SK-N-SH (cell line): Measurements from ENCODE around the gene KCNJ12. TPM values are rescaled to one million over a fixed set of nuclear protein-coding genes. Genes with fewer than 3 reads are reported as not detected.

Source experiments
- CTCF ChIA-PET: fragments of 300-600, 350-600 bp; formaldehyde crosslinking; extraction: SDS; loops from one replicate; lab custom pipeline; 2021; lab: Yijun Ruan, JAX
- POLR2A ChIA-PET: fragments of 350-600 bp; sonication (Branson Sonifier 250); formaldehyde crosslinking; extraction: SDS; loops from one replicate; lab custom pipeline; 2020; ENCODE audit warnings: antibody characterized with exemption, inconsistent platforms; lab: Yijun Ruan, JAX
- DNase-seq: peaks from one replicate; pipeline ENCODE4 v3.0.0; 2012
- H2AFZ ChIP-seq: fragments of 200-600 bp; sonication (generic); 2 replicates; pipeline ENCODE4 v1.8.1; 2016; ENCODE audit warnings: antibody characterized with exemption, mild to moderate bottlenecking, low read depth
- H3F3A ChIP-seq: fragments of 200-600 bp; sonication (generic); replicated peaks from 2 replicates; pipeline ENCODE3; 2016; ENCODE audit warnings: antibody characterized with exemption, mild to moderate bottlenecking; ENCODE audit not compliant: insufficient read depth
- H3K27ac ChIP-seq, 2 experiments: fragments of 200-500 bp in 1 of 2; fragments of 200-600 bp in 1 of 2; sonication (Bioruptor generic) in 1 of 2; sonication (generic), shearing (Covaris generic) in 1 of 2; 2 replicates each; pipeline versions ENCODE4 v1.5.1 to v1.6.1; 2014 to 2016; ENCODE audit warnings: low read depth in 2 of 2, inconsistent platforms in 1 of 2, low read length in 1 of 2, mild to moderate bottlenecking in 1 of 2, mixed read lengths in 1 of 2
- H3K27me3 ChIP-seq: fragments of 200-600 bp; sonication (generic), shearing (Covaris generic); 2 replicates; pipeline ENCODE4 v1.6.1; 2016; ENCODE audit warnings: mixed run types; ENCODE audit not compliant: insufficient read depth
- H3K36me3 ChIP-seq, 2 experiments: fragments of 200-500 bp in 1 of 2; fragments of 200-600 bp in 1 of 2; sonication (Bioruptor generic) in 1 of 2; sonication (generic) in 1 of 2; replicated peaks in 1 of 2; 2 replicates each; pipeline versions ENCODE3 to v1.5.1; 2014 to 2016; ENCODE audit warnings: low read length in 1 of 2, mild to moderate bottlenecking in 1 of 2; ENCODE audit not compliant: insufficient read depth in 2 of 2, control insufficient read depth in 1 of 2
- H3K4me1 ChIP-seq, 2 experiments: fragments of 200-500 bp in 1 of 2; fragments of 200-600 bp in 1 of 2; sonication (Bioruptor generic) in 1 of 2; sonication (generic), shearing (Covaris generic) in 1 of 2; 2 replicates each; pipeline versions ENCODE4 v1.5.1 to v1.6.1; 2014 to 2016; ENCODE audit warnings: low read depth in 1 of 2, low read length in 1 of 2, mixed run types in 1 of 2; ENCODE audit not compliant: insufficient read depth in 2 of 2, control insufficient read depth in 1 of 2
- H3K4me2 ChIP-seq: fragments of 200-600 bp; sonication (generic), shearing (Covaris generic); 2 replicates; pipeline ENCODE4 v1.6.1; 2017; ENCODE audit warnings: mixed run types
- H3K4me3 ChIP-seq, 2 experiments: fragments of 200-500 bp in 1 of 2; fragments of 200-600 bp in 1 of 2; sonication (Bioruptor generic) in 1 of 2; sonication (generic), shearing (Covaris generic) in 1 of 2; 2 replicates each; pipeline versions ENCODE4 v1.5.1 to v1.8.1; 2014 to 2016; ENCODE audit warnings: low read depth in 2 of 2, inconsistent platforms in 1 of 2, low read length in 1 of 2, mild to moderate bottlenecking in 1 of 2, mixed read lengths in 1 of 2, moderate library complexity in 1 of 2
- H3K79me2 ChIP-seq: fragments of 200-600 bp; sonication (generic); 2 replicates; pipeline ENCODE4 v1.8.1; 2017; ENCODE audit warnings: mild to moderate bottlenecking; ENCODE audit not compliant: insufficient read depth
- H3K9ac ChIP-seq: fragments of 200-600 bp; sonication (generic); 2 replicates; pipeline ENCODE4 v1.6.1; 2017; ENCODE audit warnings: mixed run types
- H3K9me2 ChIP-seq: fragments of 200-600 bp; sonication (generic); 2 replicates; pipeline ENCODE4 v1.6.1; 2017; ENCODE audit warnings: mixed run types
- H3K9me3 ChIP-seq: fragments of 200-600 bp; sonication (generic); 2 replicates; pipeline ENCODE4 v1.6.1; 2017; ENCODE audit warnings: mixed run types, mild to moderate bottlenecking, moderate library complexity
- H4K20me1 ChIP-seq: fragments of 200-600 bp; sonication (generic); 2 replicates; pipeline ENCODE4 v1.6.1; 2017; ENCODE audit warnings: mild to moderate bottlenecking, mixed run types; ENCODE audit not compliant: insufficient read depth
- CHD2 ChIP-seq: fragments of 150-350 bp; IDR thresholded peaks from 2 replicates; pipeline ENCODE4 v1.6.1; 2018; ENCODE audit warnings: low read length; ENCODE audit not compliant: partially characterized antibody
- EP300 ChIP-seq, 2 experiments: IDR thresholded peaks; 2 replicates each; pipeline versions ENCODE4 v1.4.0 to v1.6.1; 2012; ENCODE audit warnings: borderline replicate concordance in 1 of 2, low read depth in 1 of 2, low read length in 1 of 2
- EZH2phosphoT487 ChIP-seq: fragments of 200-600 bp; sonication (generic); IDR thresholded peaks from 2 replicates; pipeline ENCODE4 v1.6.1; 2017; ENCODE audit warnings: low read depth, mixed run types, mild to moderate bottlenecking, antibody characterized with exemption, moderate library complexity, borderline replicate concordance
- FOSL2 ChIP-seq: IDR thresholded peaks from 2 replicates; pipeline ENCODE4 v1.4.0; 2012; ENCODE audit warnings: low read depth, mild to moderate bottlenecking, moderate library complexity, borderline replicate concordance
- GATA2 ChIP-seq: sonication (generic); formaldehyde crosslinking; IDR thresholded peaks from 2 replicates; pipeline ENCODE4 v1.5.0; 2020; ENCODE audit warnings: mild to moderate bottlenecking, missing genetic modification reagents
- MEF2A ChIP-seq: IDR thresholded peaks from 2 replicates; pipeline ENCODE4 v1.4.0; 2012; ENCODE audit warnings: low read depth, borderline replicate concordance
- POLR2AphosphoS5 ChIP-seq: IDR thresholded peaks from 2 replicates; pipeline ENCODE4 v1.6.1; 2012; ENCODE audit warnings: low read depth, low read length
- RAD21 ChIP-seq: IDR thresholded peaks from 2 replicates; pipeline ENCODE4 v1.6.1; 2012; ENCODE audit warnings: mild to moderate bottlenecking, low read length
- RCOR1 ChIP-seq: fragments of 150-350 bp; IDR thresholded peaks from 2 replicates; pipeline ENCODE4 v1.6.1; 2017; ENCODE audit warnings: antibody characterized with exemption, low read length
- RFX5 ChIP-seq: IDR thresholded peaks from 2 replicates; pipeline ENCODE4 v1.6.1; 2012; ENCODE audit warnings: mild to moderate bottlenecking, improper control_type of control experiment, low read length
- RXRA ChIP-seq: IDR thresholded peaks from 2 replicates; pipeline ENCODE4 v1.4.0; 2012; ENCODE audit warnings: low read depth, mild to moderate bottlenecking, borderline replicate concordance
- TCF12 ChIP-seq: IDR thresholded peaks from 2 replicates; pipeline ENCODE4 v1.4.0; 2012
- YY1 ChIP-seq: IDR thresholded peaks from 2 replicates; pipeline ENCODE4 v1.4.0; 2012; ENCODE audit warnings: low read depth, mild to moderate bottlenecking
- WGBS: methylation state at CpG from one replicate; pipeline ENCODE4 v1.1.6; 2017; ENCODE audit warnings: low lambda C conversion rate; 5-methylcytosine and 5-hydroxymethylcytosine counted together
- polyA plus RNA-seq, 3 experiments: library from polyadenylated mRNA; depleted of rRNA; stranded (reverse); fragments of >200 nt; gene quantifications; 2 replicates each; pipeline ENCODE4 v1.2.3, GENCODE V29; 2012
- TF ChIP-seq, protein P1 (sequence below): fragments of 200-600 bp; sonication (generic); IDR thresholded peaks from 2 replicates; pipeline ENCODE4 v1.6.1; 2017; ENCODE audit warnings: antibody characterized with exemption, mild to moderate bottlenecking, moderate library complexity
- TF ChIP-seq, protein P2 (sequence below): fragments of 150-350 bp; IDR thresholded peaks from 2 replicates; pipeline ENCODE4 v1.6.1; 2017; ENCODE audit warnings: antibody characterized with exemption, low read length, low read depth, borderline replicate concordance
- TF ChIP-seq, protein P3 (sequence below): IDR thresholded peaks from 2 replicates; pipeline ENCODE4 v1.6.1; 2012; ENCODE audit warnings: mild to moderate bottlenecking, low read depth, low read length, moderate library complexity

Gene KCNJ12
- polyA plus RNA-seq, 1 of the 3 experiments (the other 2 are of a cell fraction), result 0.36 TPM

GRCh38 chr17:21458054-21458453, 81.9 kb downstream of the KCNJ12 start (continued):
- TF ChIP-seq, protein P1, sequence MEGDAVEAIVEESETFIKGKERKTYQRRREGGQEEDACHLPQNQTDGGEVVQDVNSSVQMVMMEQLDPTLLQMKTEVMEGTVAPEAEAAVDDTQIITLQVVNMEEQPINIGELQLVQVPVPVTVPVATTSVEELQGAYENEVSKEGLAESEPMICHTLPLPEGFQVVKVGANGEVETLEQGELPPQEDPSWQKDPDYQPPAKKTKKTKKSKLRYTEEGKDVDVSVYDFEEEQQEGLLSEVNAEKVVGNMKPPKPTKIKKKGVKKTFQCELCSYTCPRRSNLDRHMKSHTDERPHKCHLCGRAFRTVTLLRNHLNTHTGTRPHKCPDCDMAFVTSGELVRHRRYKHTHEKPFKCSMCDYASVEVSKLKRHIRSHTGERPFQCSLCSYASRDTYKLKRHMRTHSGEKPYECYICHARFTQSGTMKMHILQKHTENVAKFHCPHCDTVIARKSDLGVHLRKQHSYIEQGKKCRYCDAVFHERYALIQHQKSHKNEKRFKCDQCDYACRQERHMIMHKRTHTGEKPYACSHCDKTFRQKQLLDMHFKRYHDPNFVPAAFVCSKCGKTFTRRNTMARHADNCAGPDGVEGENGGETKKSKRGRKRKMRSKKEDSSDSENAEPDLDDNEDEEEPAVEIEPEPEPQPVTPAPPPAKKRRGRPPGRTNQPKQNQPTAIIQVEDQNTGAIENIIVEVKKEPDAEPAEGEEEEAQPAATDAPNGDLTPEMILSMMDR, result no peak
- TF ChIP-seq RCOR1 (no peak), RAD21 (no peak), FOSL2 (no peak), TCF12 (no peak), EZH2phosphoT487 (no peak), GATA2 (CRISPR knock-in tag) (no peak), RFX5 (no peak), POLR2AphosphoS5 (no peak), CHD2 (no peak)
- TF ChIP-seq, protein P2, sequence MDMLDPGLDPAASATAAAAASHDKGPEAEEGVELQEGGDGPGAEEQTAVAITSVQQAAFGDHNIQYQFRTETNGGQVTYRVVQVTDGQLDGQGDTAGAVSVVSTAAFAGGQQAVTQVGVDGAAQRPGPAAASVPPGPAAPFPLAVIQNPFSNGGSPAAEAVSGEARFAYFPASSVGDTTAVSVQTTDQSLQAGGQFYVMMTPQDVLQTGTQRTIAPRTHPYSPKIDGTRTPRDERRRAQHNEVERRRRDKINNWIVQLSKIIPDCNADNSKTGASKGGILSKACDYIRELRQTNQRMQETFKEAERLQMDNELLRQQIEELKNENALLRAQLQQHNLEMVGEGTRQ, result no peak

DNA sequence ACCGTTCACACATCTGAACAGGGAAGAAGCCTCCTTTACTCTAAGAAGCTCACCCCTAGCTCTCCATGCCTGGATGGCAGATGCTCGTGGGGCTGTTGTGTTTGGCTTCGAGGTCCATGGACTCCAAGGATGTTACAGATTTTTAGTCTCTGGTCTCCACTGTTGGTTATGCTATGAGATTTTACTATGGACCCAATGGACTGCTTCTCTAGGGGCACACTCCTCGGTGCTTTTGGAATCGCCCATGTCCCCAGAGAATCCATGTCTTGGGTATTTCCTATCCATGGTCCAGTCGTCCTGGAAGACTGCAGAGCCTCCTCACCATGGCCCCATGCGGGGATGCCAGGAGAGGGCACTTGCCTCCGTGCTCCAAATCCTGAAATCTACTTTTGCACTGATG, 83.4 kb downstream of the KCNJ12 start:
- 55% methylated on average over 7 of the region's 8 CpGs for WGBS
- Histone ChIP-seq H3K36me3 (no peaks in the 10 kb centered on the region), H3K9me3 (no peaks in the 10 kb centered on the region), H3K4me1 (peaks cover 0 to 2% of the 10 kb centered on the region in 2 experiments; a peak in 1 of 4 replicates), H2AFZ (no peak overlapping the region), H4K20me1 (no peaks in the 10 kb centered on the region), H3K9ac (no peak overlapping the region), H3K9me2 (no peaks in the 10 kb centered on the region), H3K79me2 (no peaks in the 10 kb centered on the region)
- no peak for DNase-seq
- TF ChIP-seq, protein P2, result no peak
- TF ChIP-seq, all 33 proteins: peak for 0
- Histone ChIP-seq H3K27ac (no peak overlapping the region), H3K27me3 (no peaks in the 10 kb centered on the region), H3K4me3 (no peak overlapping the region), H3K4me2 (no peak overlapping the region), H3F3A (no peaks in the 10 kb centered on the region)
- POLR2A ChIA-PET, result no interaction called here
- CTCF ChIA-PET, result interaction anchor here (1.9 to 8.0 kb wide), 2 partner anchors 37 to 54 kb away, joined by 5 to 140 read pairs; no protein-coding TSS in a partner anchor

DNA sequence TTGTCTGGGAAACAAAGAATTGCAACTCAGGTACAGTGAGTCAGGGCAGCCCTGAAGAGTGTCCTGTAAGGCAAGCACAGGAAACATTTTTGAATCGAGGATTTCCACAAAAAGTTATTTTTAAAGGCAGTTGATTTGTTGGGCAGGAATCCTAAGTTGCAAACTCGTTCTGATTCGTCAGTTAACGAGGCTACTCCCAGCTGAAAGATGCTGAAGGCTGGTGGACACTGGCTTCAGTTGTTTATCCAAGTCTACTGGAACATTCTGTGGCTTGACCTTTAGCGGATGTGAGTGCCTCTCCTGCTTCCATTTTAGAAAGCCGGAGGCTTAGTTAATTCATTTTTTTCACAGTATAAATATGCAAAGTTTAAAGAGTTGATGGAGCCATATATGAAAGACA, 84.2 kb downstream of the KCNJ12 start:
- Histone ChIP-seq H3F3A (no peaks in the 10 kb centered on the region), H3K4me1 (peaks cover 0 to 2% of the 10 kb centered on the region in 2 experiments; a peak in 1 of 4 replicates), H3K27me3 (no peaks in the 10 kb centered on the region), H3K27ac (no peak overlapping the region), H3K9ac (no peak overlapping the region), H2AFZ (no peak overlapping the region), H3K79me2 (no peaks in the 10 kb centered on the region), H4K20me1 (no peaks in the 10 kb centered on the region), H3K4me3 (no peak overlapping the region), H3K9me2 (no peaks in the 10 kb centered on the region), H3K36me3 (no peaks in the 10 kb centered on the region), H3K4me2 (no peak overlapping the region), H3K9me3 (no peaks in the 10 kb centered on the region)
- POLR2A ChIA-PET, result no interaction called here
- TF ChIP-seq EP300 (IDR thresholded peaks at IDR 0.05; ENCODE audit: borderline replicate concordance in 1 of 2, low read depth in 1 of 2, low read length in 1 of 2) (no peak), MEF2A (no peak), GATA2 (CRISPR knock-in tag) (no peak), EZH2phosphoT487 (no peak), RXRA (no peak), YY1 (no peak)
- TF ChIP-seq, protein P3, sequence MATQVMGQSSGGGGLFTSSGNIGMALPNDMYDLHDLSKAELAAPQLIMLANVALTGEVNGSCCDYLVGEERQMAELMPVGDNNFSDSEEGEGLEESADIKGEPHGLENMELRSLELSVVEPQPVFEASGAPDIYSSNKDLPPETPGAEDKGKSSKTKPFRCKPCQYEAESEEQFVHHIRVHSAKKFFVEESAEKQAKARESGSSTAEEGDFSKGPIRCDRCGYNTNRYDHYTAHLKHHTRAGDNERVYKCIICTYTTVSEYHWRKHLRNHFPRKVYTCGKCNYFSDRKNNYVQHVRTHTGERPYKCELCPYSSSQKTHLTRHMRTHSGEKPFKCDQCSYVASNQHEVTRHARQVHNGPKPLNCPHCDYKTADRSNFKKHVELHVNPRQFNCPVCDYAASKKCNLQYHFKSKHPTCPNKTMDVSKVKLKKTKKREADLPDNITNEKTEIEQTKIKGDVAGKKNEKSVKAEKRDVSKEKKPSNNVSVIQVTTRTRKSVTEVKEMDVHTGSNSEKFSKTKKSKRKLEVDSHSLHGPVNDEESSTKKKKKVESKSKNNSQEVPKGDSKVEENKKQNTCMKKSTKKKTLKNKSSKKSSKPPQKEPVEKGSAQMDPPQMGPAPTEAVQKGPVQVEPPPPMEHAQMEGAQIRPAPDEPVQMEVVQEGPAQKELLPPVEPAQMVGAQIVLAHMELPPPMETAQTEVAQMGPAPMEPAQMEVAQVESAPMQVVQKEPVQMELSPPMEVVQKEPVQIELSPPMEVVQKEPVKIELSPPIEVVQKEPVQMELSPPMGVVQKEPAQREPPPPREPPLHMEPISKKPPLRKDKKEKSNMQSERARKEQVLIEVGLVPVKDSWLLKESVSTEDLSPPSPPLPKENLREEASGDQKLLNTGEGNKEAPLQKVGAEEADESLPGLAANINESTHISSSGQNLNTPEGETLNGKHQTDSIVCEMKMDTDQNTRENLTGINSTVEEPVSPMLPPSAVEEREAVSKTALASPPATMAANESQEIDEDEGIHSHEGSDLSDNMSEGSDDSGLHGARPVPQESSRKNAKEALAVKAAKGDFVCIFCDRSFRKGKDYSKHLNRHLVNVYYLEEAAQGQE, result no peak
- CTCF ChIA-PET, result interaction anchor here (1.0 to 2.5 kb wide), 4 partner anchors 8 to 51 kb away, joined by 3 to 15 read pairs (median 6); no protein-coding TSS in a partner anchor
- no peak for DNase-seq
- WGBS, result 26% methylated on average over 6 of the region's 6 CpGs
